ENCODE data around the gene CCDC24. TPM values are rescaled to one million over a fixed set of nuclear protein-coding genes. Genes with fewer than 3 reads are reported as not detected.

CCDC24 gene
- total and polyA plus RNA-seq, 2 of the 13 experiments (the other 11 are each of a cell fraction or from before 2014, with no cell fraction given) = 1.4 to 2.9 TPM

- TF ChIP-seq ZBTB20 (CRISPR knock-in tag; IDR thresholded peaks at IDR 0.05; ENCODE audit: borderline replicate concordance, low read depth) (0 out of 2 replicates have a peak, but pooled peaks have one; percentile 7), POGK (CRISPR knock-in tag; conservative IDR thresholded peaks at IDR 0.05) (no peak), ELF3 (CRISPR knock-in tag; IDR thresholded peaks at IDR 0.05) (0 out of 2 replicates have a peak, but pooled peaks have one; percentile 6), AGO2 (optimal IDR thresholded peaks at IDR 0.05; ENCODE audit: low read depth, low read length) (peak; percentile 7), NFAT5 (CRISPR knock-in tag; IDR thresholded peaks at IDR 0.05) (0 out of 2 replicates have a peak, but pooled peaks have one; percentile 17), ZFP90 (CRISPR knock-in tag; IDR thresholded peaks at IDR 0.05; ENCODE audit: borderline replicate concordance) (0 out of 2 replicates have a peak, but pooled peaks have one; percentile 45), ZNF318 (CRISPR knock-in tag; IDR thresholded peaks at IDR 0.05) (no peak), SP2 (CRISPR knock-in tag; IDR thresholded peaks at IDR 0.05) (0 out of 2 replicates have a peak, but pooled peaks have one; percentile 12), ZNF18 (CRISPR knock-in tag; IDR thresholded peaks at IDR 0.05; ENCODE audit: insufficient replicate concordance) (peak; percentile 11), ZSCAN12 (CRISPR knock-in tag; IDR thresholded peaks at IDR 0.05) (peak; percentile 63; the same call in 1 of the 2 replicates)
Measured at GRCh38 chr1:43975249-43975961, 16.0 kb upstream of the CCDC24 start (continued).

Data from HepG2 (cell line).